HG03469 (cell line): ENCODE data around the gene MAST2.
"Not testable (repeated sequence)": the region's sequence is repeated elsewhere in the genome, so short reads cannot be mapped to it uniquely, and the experiment has no call there.

ENCODE experiments used
- ATAC-seq: cut with Tn5 transposase; IDR thresholded peaks from one replicate; pipeline ENCODE4 v1.9.1; 2021; ENCODE audit warnings: mild to moderate bottlenecking, moderate library complexity, moderate number of reproducible peaks; ENCODE audit not compliant: unreplicated experiment

MAST2 gene

GRCh38 chr1:45930258-45931150 lies 127.1 kb downstream of the MAST2 start:
- ATAC-seq, result no peak

DNA sequence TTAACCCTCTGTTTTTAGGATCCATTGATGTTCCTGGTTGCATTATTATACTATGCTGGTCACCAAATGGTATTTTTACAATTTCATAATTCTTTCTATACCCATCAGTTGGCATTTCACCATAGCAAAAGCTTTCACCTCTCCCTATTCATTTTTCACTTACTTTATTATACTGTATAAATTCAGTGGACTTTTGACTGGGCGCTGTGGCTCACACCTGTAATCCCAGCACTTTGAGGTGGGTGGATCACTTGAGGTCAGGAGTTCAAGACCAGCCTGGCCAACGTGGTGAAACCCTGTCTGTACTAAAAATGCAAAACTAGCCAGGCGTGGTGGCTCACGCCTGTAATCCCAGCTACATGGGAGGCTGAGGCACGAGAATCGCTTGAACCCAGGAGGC lies 128.8 kb downstream of the MAST2 start:
- ATAC-seq, result not testable (repeated sequence)

DNA sequence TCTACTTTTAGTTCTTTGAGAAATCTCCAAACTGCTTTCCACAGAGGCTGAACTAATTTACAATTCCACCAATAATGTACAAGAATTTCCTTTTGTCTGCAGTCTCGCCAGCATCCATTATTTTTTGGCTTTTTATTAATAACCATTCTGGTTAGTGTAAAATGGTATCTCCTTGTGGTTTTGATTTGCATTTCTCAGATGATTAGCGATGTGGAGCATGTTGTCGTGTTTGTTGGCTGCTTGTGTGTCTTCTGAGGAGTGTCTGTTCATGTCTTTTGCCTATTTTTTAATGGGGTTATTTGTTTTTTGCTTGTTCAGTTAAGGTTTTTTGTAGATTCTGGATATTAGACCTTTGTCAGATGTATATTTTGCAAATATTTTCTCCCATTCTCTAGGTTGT lies 131.5 kb downstream of the MAST2 start:
- no peak for ATAC-seq

DNA sequence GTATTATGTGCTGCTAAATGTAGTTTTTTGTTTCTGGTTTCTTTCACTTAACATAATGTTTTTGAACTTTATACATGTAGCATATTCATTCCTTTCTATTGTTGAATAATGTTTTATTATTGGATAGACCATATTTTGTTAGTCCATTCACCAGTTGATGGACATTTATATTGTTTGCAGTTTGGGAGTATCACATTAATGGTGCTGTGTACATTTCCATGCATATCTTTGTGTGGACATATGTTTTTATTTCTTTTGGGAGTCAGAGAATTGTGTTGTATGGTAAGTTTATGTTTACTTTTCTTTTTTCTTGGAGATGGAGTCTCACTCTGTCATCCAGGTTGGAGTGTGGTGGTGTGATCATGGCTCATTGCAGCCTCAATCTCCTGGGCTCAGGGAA lies 134.6 kb downstream of the MAST2 start:
- ATAC-seq, result no peak

DNA sequence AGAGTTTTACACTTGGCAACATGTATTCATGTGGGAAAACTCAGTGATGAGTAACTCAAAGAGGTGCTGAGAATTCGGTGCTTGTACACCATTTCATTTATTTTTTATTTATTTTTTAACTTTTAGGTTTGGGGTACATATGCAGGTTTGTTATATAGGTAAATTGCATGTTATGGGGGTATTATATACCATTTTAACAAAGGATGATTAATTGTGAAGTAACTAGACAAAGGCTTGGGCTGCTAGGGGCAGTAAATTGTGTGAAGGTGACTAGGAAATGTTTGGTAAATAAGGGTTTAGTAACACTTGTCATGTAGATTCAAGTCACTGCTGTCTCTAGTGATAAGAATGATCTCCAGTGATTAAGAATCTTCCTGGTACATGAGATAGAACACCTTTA lies 139.0 kb downstream of the MAST2 start:
- ATAC-seq, result no peak

GRCh38 chr1:45943185-45943584 lies 139.8 kb downstream of the MAST2 start:
- no peak for ATAC-seq

- ATAC-seq, result no peak
Observed at GRCh38 chr1:45945426-45945825, 142.0 kb downstream of the MAST2 start.

DNA sequence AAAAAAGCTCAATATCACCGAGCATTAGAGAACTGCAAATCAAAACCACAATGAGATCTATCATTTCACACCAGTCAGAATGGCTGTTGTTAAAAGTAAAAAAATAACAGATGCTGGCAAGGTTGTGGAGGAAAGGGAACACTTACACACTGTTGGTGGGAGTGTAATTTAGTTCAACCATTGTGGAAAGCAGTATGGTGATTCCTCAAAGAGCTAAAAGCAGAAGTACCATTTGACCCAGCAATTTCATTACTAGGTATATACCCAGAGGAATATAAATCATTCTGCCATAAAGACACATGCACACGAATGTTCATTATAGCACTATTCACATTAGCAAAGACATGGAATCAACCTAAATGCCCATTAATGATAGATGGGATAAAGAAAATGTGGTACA lies 146.1 kb downstream of the MAST2 start:
- not testable (repeated sequence) for ATAC-seq

GRCh38 chr1:45952072-45952471 lies 148.7 kb downstream of the MAST2 start:
- no peak for ATAC-seq

DNA sequence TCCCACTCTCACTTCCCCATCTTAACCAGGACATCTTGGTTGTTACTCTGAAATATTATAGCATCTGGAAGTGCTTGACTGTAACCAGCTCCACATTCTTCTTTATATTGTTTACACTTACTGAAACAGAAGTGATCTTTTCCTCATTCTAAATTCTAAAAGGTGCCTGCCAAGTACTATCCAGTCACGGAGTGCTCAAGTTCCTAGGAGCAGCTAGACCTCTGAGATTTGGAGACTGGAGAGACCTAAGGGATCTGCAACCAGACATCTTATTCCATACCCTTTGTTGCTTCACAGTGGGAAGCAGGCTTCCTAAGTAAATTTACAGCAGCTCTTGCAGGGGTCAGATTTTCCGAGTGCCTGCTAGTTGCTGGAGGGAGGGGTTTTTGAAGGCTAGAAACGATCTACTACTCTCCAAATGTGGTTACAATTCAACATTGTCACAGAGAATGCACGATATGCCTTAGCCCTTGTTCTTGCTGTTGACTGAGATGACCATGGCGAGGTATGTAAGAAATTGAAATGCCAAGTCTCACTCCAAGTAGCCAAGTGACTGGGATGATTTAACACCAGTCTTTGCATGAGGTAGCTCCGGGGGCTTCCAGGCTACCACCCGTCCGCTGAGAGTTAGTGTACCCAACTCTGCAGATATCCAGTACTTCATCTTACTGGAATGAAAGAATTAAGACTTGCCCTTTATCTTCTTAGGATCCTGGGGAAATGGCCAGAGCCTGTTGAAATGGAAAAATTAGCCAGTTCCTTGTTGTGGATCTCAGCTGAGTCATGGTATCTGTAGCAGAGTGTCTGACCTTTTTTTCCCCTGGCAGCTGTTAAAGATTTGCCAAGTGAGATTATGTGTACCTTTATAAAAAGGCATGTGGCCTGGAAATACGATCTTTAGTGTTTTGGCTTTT lies 150.8 kb downstream of the MAST2 start:
- no peak for ATAC-seq

GRCh38 chr1:45957684-45958083 lies 154.3 kb downstream of the MAST2 start:
- ATAC-seq, result no peak

- no peak for ATAC-seq
Observed at GRCh38 chr1:45958317-45958716, 154.9 kb downstream of the MAST2 start.

- no peak for ATAC-seq
Observed at GRCh38 chr1:45960930-45961715, 157.7 kb downstream of the MAST2 start.

DNA sequence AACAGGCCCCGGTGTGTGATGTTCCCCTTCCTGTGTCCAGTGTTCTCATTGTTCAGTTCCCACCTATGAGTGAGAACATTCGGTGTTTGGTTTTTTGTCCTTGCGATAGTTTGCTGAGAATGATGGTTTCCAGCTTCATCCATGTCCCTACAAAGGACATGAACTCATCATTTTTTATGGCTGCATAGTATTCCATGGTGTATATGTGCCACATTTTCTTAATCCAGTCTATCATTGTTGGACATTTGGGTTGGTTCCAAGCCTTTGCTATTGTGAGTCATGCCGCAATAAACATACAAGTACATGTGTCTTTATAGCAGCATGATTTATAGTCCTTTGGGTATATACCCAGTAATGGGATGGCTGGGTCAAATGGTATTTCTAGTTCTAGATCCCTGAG lies 158.5 kb downstream of the MAST2 start:
- not testable (repeated sequence) for ATAC-seq

DNA sequence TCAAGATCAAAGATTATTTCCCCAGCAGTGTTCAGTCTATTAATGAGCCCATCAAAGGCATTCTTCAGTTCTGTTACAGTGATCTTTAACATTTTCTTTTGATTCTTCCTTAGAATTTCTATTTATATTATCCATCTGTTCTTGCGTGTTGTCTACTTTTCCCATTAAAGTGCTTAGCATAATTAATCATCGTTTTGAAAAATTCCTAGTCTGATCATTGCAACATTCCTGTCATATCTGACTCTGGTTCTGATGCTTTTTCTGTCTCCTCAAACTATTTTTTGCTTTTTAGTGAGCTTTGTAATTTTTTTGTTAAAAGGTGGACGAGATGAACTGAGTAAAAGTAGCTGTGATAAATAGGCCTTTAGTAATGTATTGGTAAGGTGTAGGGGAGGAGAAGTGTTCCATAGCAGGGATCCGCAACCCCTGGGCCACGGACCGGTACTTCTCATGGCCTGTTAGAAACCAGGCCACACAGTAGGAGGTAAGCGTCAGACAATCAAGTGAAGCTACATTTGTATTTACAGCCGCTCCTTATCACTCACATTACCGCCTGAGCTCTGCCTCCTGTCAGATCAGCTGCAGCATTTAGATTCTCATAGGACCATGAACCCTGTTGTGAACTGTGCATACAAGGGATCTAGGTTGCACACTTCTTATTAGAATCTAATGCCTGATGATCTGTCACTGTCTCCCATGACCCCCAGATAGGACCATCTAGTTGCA lies 165.7 kb downstream of the MAST2 start:
- no peak for ATAC-seq

DNA sequence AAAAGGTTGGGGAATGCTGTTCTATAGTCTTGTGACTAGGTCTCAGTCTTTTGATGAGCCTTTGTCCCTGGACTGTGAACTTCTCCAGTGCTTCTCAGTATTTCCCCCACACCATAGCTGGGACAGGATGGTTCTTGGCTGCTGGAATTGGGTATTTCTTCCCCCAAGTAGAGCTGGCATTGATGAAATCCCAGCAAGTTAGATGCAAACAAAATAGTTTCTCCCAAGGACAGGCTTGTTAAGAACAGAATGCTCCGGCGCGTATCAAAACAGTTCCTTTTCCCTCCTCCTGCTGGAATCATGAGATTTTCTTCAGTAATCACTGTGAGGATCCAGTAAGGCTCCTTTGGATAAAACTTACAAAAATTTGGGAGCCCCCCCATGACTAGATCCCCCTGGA lies 166.5 kb downstream of the MAST2 start:
- ATAC-seq, result no peak

DNA sequence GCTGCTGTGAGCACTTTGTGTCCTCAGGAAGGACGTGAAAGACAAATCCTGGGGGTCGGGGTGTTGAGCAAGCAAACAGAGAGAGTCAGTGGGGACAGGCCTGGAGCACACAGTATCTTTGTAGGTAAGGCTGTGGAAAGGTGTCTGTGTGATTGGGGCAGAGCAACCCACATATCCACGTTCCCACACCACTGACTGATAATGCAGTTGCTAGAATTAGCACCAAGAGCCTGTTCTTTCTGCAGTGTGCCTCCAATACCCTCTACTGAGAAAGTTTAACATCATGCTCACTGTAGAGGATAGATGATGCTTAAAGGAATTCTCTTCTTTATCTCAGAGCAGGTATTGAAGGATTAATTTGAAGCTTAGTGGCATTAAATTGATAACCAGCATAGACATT lies 167.9 kb downstream of the MAST2 start:
- no peak for ATAC-seq

GRCh38 chr1:45971922-45972531 lies 168.6 kb downstream of the MAST2 start:
- ATAC-seq, result no peak

GRCh38 chr1:45972621-45973020 lies 169.2 kb downstream of the MAST2 start:
- ATAC-seq, result no peak

DNA sequence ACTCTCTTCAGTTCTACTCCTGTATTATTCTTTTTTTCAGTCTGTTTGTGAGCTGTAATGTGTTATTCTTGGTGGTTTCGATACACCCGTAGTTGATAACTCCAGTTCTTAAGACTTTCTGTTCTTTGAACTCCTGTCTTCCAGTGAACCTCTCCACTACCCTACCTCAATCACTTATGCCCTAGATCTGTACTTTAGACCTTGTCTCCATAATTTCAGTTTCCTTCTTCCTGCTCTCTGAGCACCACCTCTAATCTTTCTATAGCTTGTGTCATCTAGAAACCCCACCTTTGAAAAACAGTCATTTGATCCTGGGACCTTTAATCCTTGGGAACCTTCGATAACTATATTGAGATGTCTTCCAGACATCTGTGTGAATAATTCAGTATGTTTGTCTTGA lies 169.7 kb downstream of the MAST2 start:
- no peak for ATAC-seq
